ENCODE results near the gene TMEM95.
"Not testable (repeated sequence)": the region's sequence is repeated elsewhere in the genome, so short reads cannot be mapped to it uniquely, and the experiment has no call there.

The TMEM95 gene

GRCh38 chr17:7346761-7347614 is 8.0 kb upstream of the TMEM95 start:
- no peak for DNase-seq (ENCODE audit: low read depth)

GRCh38 chr17:7347630-7348477 is 7.1 kb upstream of the TMEM95 start:
- DNase-seq (ENCODE audit: low read depth), result no peak

- no peak for DNase-seq (ENCODE audit: low read depth)
Measured at GRCh38 chr17:7348478-7349242, 6.3 kb upstream of the TMEM95 start.

GRCh38 chr17:7351665-7352502 is 3.1 kb upstream of the TMEM95 start, which contains the start of gene KCTD11:
KCTD11 (plus strand) TSS chr17:7352162.
- DNase-seq (ENCODE audit: low read depth), result peak; percentile 68

GRCh38 chr17:7352503-7352889 is 2.5 kb upstream of the TMEM95 start:
- DNase-seq (ENCODE audit: low read depth), result no peak

- no peak for DNase-seq (ENCODE audit: low read depth)
Measured at GRCh38 chr17:7352910-7353635, 1.9 kb upstream of the TMEM95 start.

GRCh38 chr17:7354262-7354843 is 603 bp upstream of the TMEM95 start:
- no peak for DNase-seq (ENCODE audit: low read depth)

- no peak for DNase-seq (ENCODE audit: low read depth)
Measured at GRCh38 chr17:7355573-7355972, 617 bp downstream of the TMEM95 start.

- no peak for DNase-seq (ENCODE audit: low read depth)
Measured at GRCh38 chr17:7356072-7356549, 1.2 kb downstream of the TMEM95 start.

- no peak for DNase-seq (ENCODE audit: low read depth)
Measured at GRCh38 chr17:7356756-7357155, 1.8 kb downstream of the TMEM95 start.

- no peak for DNase-seq (ENCODE audit: low read depth)
Measured at GRCh38 chr17:7357381-7357780, 2.4 kb downstream of the TMEM95 start.

- DNase-seq (ENCODE audit: low read depth), result no peak
Measured at GRCh38 chr17:7361906-7362305, 7.0 kb downstream of the TMEM95 start.

- DNase-seq (ENCODE audit: low read depth), result no peak
Measured at GRCh38 chr17:7363311-7363710, 8.4 kb downstream of the TMEM95 start.

- DNase-seq (ENCODE audit: low read depth), result not testable (repeated sequence)
Measured at GRCh38 chr17:7365963-7366362, 11.0 kb downstream of the TMEM95 start.

GRCh38 chr17:7367083-7367482 is 12.1 kb downstream of the TMEM95 start:
- DNase-seq (ENCODE audit: low read depth), result no peak

- no peak for DNase-seq (ENCODE audit: low read depth)
Measured at GRCh38 chr17:7367918-7368598, 13.1 kb downstream of the TMEM95 start.

- not testable (repeated sequence) for DNase-seq (ENCODE audit: low read depth)
Measured at GRCh38 chr17:7368599-7368994, 13.6 kb downstream of the TMEM95 start.

- DNase-seq (ENCODE audit: low read depth), result no peak
Measured at GRCh38 chr17:7369825-7370224, 14.9 kb downstream of the TMEM95 start.

- DNase-seq (ENCODE audit: low read depth), result no peak
Measured at GRCh38 chr17:7370853-7371252, 15.9 kb downstream of the TMEM95 start.

GRCh38 chr17:7374353-7374752 is 19.4 kb downstream of the TMEM95 start:
- DNase-seq (ENCODE audit: low read depth), result no peak
